Upper lobe of left lung (tissue), 6 donors: Measurements from ENCODE around the gene ADAMTS2. TPM values are rescaled to one million over a fixed set of nuclear protein-coding genes. Genes with fewer than 3 reads are reported as not detected.

Experiments
- ATAC-seq, 2 donors: fragments of 200-7000 bp; cut with Tn5 transposase; one replicate each; pipeline ENCODE4 v1.9.1; 2022; ENCODE audit warnings: mild to moderate bottlenecking in 2 of 2, moderate library complexity in 2 of 2; ENCODE audit not compliant: low FRiP score in 2 of 2
- DNase-seq, 2 donors: peaks; one replicate each; pipeline ENCODE4 v3.0.0-alpha.2; 2019 to 2020
- H3K27ac ChIP-seq, 4 donors: fragments of 200-600 bp; sonication (generic); one replicate each; pipeline ENCODE4 v1.5.1; 2016 to 2019
- H3K27me3 ChIP-seq, 4 donors: fragments of 200-600 bp; sonication (generic); one replicate each; pipeline ENCODE4 v1.5.1; 2017 to 2019
- H3K36me3 ChIP-seq, 4 donors: fragments of 200-600 bp; sonication (generic); one replicate each; pipeline ENCODE4 v1.5.1; 2016 to 2019
- H3K4me1 ChIP-seq, 4 donors: fragments of 200-600 bp; sonication (generic); one replicate each; pipeline ENCODE4 v1.5.1; 2018 to 2019
- H3K4me3 ChIP-seq, 4 donors: fragments of 200-600 bp; sonication (generic); one replicate each; pipeline ENCODE4 v1.5.1; 2017 to 2019; ENCODE audit warnings: mild to moderate bottlenecking in 2 of 4, moderate library complexity in 1 of 4
- H3K9me3 ChIP-seq, 4 donors: fragments of 200-600 bp; sonication (generic); one replicate each; pipeline ENCODE4 v1.5.1; 2018 to 2019
- CTCF ChIP-seq, 6 experiments: fragments of 450-650 bp in 4 of 6; fragments of 200-600 bp in 2 of 6; sonication (generic) in 2 of 6; IDR thresholded peaks; one replicate each; pipeline ENCODE4 v1.5.1; 2016 to 2019; ENCODE audit warnings: antibody characterized with exemption in 6 of 6
- EP300 ChIP-seq, 4 donors: sonication (generic); formaldehyde crosslinking; IDR thresholded peaks; one replicate each; pipeline ENCODE4 v1.5.1; 2017; ENCODE audit warnings: antibody characterized with exemption in 4 of 4, control low read depth in 2 of 4
- POLR2A ChIP-seq, 4 donors: fragments of 450-650 bp; IDR thresholded peaks; one replicate each; pipeline ENCODE4 v1.5.1; 2016 to 2017; ENCODE audit warnings: antibody characterized with exemption in 4 of 4, mild to moderate bottlenecking in 2 of 4
- POLR2AphosphoS5 ChIP-seq, 2 donors: sonication (generic); formaldehyde crosslinking; IDR thresholded peaks; one replicate each; pipeline ENCODE4 v1.5.1; 2017; ENCODE audit warnings: antibody characterized with exemption in 2 of 2
- WGBS, 2 donors: methylation state at CpG; one replicate each; pipeline ENCODE4 v1.1.5; 2017 to 2018; 5-methylcytosine and 5-hydroxymethylcytosine counted together
- total RNA-seq, 6 donors: library from RNA; depleted of rRNA in 4 of 6; stranded (reverse); fragments of >200 nt in 4 of 6; gene quantifications; one replicate each; pipeline versions ENCODE4 v1.1.0 to v1.2.1, GENCODE V29; 2016 to 2021
- donor health status: DM: no; HTN: no; CAD: no; lungs with moderate emphysema.
- donor health status: DM: no; HTN: yes; CAD: no; lungs with severe emphysema.

The ADAMTS2 gene
- total RNA-seq, 6 donors from 2014 or later: 10.0 to 114 (median 25.7) TPM

GRCh38 chr5:179227229-179227579, 118.1 kb downstream of the ADAMTS2 start:
- ATAC-seq: no peak
- no peak for TF ChIP-seq EP300 (IDR thresholded peaks at IDR 0.05)
- no peak for TF ChIP-seq POLR2A (IDR thresholded peaks at IDR 0.05)
- H3K36me3 ChIP-seq: no peaks in the 10 kb centered on the region
- H3K4me3 ChIP-seq: no peak overlapping the region
- H3K9me3 ChIP-seq: peaks cover 0 to 2% (median 0%) of the 10 kb centered on the region in 4 donors
- peak in 1 of 2 donors; percentile 6 for DNase-seq
- no peaks in the 10 kb centered on the region for H3K4me1 ChIP-seq
- WGBS, 2 donors: 58 to 71% methylated on average over 1 to 4 of the region's 4 CpGs
- H3K27me3 ChIP-seq: no peaks in the 10 kb centered on the region
- no peak overlapping the region for H3K27ac ChIP-seq

DNA sequence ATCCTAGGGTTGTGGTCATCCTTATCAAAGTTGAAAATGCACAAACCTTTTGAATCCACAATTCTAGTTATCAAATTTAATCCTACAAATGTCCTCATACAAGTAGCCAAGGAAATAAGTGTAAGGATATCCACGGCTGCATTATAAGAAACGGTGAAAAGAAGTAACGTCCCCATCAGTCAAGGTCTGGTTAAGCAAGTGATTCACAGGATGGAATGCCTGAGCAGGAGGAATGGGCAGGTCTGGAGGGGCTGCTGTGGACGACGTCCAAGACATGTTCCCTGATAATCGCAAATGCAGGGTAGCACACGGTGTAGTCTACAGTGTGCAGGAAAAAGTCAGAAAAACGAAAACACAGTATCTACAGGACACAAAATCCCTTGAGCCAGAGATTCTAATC, 118.6 kb downstream of the ADAMTS2 start:
- Histone ChIP-seq H3K36me3 (no peaks in the 10 kb centered on the region), H3K27me3 (no peaks in the 10 kb centered on the region), H3K27ac (no peak overlapping the region), H3K9me3 (peaks cover 0 to 2% (median 0%) of the 10 kb centered on the region in 4 donors), H3K4me3 (no peak overlapping the region), H3K4me1 (no peaks in the 10 kb centered on the region)
- no peak for DNase-seq
- WGBS, 2 donors: 63 to 74% methylated on average over 8 of the region's 8 CpGs
- no peak for ATAC-seq
- TF ChIP-seq POLR2A (IDR thresholded peaks at IDR 0.05): no peak

- Histone ChIP-seq H3K4me3 (no peak overlapping the region), H3K4me1 (no peaks in the 10 kb centered on the region), H3K27ac (no peak overlapping the region), H3K27me3 (no peaks in the 10 kb centered on the region), H3K9me3 (peaks cover 0 to 2% (median 0%) of the 10 kb centered on the region in 4 donors), H3K36me3 (no peaks in the 10 kb centered on the region)
- WGBS, 2 donors: 94 to 95% methylated on average over 16 to 19 of the region's 19 CpGs
- peak in 1 of 2 donors; percentile 9 for DNase-seq
- ATAC-seq: no peak
- TF ChIP-seq EP300 (IDR thresholded peaks at IDR 0.05) (no peak), POLR2A (IDR thresholded peaks at IDR 0.05) (no peak), POLR2AphosphoS5 (IDR thresholded peaks at IDR 0.05) (no peak), CTCF (IDR thresholded peaks at IDR 0.05) (no peak)
Observed at GRCh38 chr5:179225387-179225786, 119.9 kb downstream of the ADAMTS2 start.

- Histone ChIP-seq H3K36me3 (no peaks in the 10 kb centered on the region), H3K27me3 (no peaks in the 10 kb centered on the region), H3K27ac (no peak overlapping the region), H3K4me1 (no peaks in the 10 kb centered on the region), H3K9me3 (peaks cover 0 to 2% (median 0%) of the 10 kb centered on the region in 4 donors), H3K4me3 (no peak overlapping the region)
- 88 to 90% methylated on average over 10 of the region's 10 CpGs for WGBS, 2 donors
- peak in 1 of 2 donors; percentile 6 for DNase-seq
- TF ChIP-seq CTCF (IDR thresholded peaks at IDR 0.05) (no peak), POLR2A (IDR thresholded peaks at IDR 0.05) (no peak), EP300 (IDR thresholded peaks at IDR 0.05) (no peak), POLR2AphosphoS5 (IDR thresholded peaks at IDR 0.05) (no peak)
- ATAC-seq: no peak
Observed at GRCh38 chr5:179224741-179225140, 120.5 kb downstream of the ADAMTS2 start.

DNA sequence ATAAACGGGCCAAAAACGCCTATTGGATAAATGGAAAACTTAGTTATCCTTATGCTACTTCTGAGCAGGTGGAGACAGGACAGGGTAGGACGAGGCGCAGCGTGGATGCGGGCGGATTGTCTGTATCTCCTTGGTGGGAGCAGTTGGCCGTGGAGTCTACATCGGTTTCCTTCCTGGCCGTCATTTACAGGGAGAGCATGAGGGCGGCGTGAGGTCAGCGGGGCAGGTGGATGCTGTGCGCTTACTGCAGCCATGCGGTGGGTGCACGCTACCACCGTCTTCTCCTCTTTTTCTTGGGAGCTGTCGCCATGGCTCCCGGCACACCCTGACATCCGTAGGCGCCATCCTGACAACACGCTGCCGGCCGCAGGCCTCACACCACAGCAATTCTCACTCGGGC, 121.3 kb downstream of the ADAMTS2 start:
- Histone ChIP-seq H3K4me1 (no peaks in the 10 kb centered on the region), H3K27ac (no peak overlapping the region), H3K27me3 (no peaks in the 10 kb centered on the region), H3K4me3 (no peak overlapping the region), H3K36me3 (no peaks in the 10 kb centered on the region), H3K9me3 (peaks cover 0 to 2% (median 0%) of the 10 kb centered on the region in 4 donors)
- ATAC-seq (no peak), DNase-seq (no peak)
- TF ChIP-seq CTCF (IDR thresholded peaks at IDR 0.05) (no peak), POLR2AphosphoS5 (IDR thresholded peaks at IDR 0.05) (no peak), EP300 (IDR thresholded peaks at IDR 0.05) (no peak), POLR2A (IDR thresholded peaks at IDR 0.05) (no peak)
- WGBS, 2 donors: 95 to 96% methylated on average over 25 of the region's 25 CpGs

DNA sequence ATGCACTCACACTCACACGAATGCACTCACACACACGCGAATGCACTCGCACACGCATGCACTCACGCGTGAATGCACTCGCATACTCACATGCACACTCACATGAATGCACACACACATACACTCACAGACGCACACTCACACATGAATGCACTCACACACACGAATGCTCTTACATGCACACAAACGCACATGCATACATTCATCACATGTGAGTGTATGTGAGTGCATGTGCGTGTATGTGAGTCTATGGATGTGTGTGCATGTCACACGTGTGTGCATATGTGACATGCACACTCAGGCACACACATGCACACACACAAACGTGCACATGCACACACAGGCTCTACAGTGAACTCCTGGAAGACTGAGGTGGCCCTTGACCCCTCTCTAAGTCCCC, 121.7 kb downstream of the ADAMTS2 start:
- 80 to 87% methylated on average over 14 of the region's 14 CpGs for WGBS, 2 donors
- TF ChIP-seq EP300 (IDR thresholded peaks at IDR 0.05): no peak
- TF ChIP-seq POLR2AphosphoS5 (IDR thresholded peaks at IDR 0.05): no peak
- TF ChIP-seq POLR2A (IDR thresholded peaks at IDR 0.05): no peak
- no peak for TF ChIP-seq CTCF (IDR thresholded peaks at IDR 0.05)
- no peaks in the 10 kb centered on the region for H3K27me3 ChIP-seq
- H3K9me3 ChIP-seq: peaks cover 0 to 2% (median 0%) of the 10 kb centered on the region in 4 donors
- H3K4me1 ChIP-seq: no peaks in the 10 kb centered on the region
- DNase-seq: no peak
- H3K27ac ChIP-seq: no peak overlapping the region
- no peak for ATAC-seq
- no peak overlapping the region for H3K4me3 ChIP-seq
- H3K36me3 ChIP-seq: no peaks in the 10 kb centered on the region
